Keratinocyte (primary cell): ENCODE results near the gene BSCL2.

Source experiments
- CTCF ChIP-seq, 3 experiments: IDR thresholded peaks in 1 of 3; conservative IDR thresholded peaks in 1 of 3; optimal IDR thresholded peaks in 1 of 3; 2 replicates in 2 of 3; 3 replicates in 1 of 3; pipeline versions ENCODE3 to v1.5.1; 2011; ENCODE audit warnings: low read length in 3 of 3, mild to moderate bottlenecking in 3 of 3, moderate library complexity in 2 of 3, control low read depth in 1 of 3, inconsistent platforms in 1 of 3; ENCODE audit not compliant: insufficient read depth in 2 of 3; ENCODE audit errors: extremely low read depth in 1 of 3
- EZH2 ChIP-seq: IDR thresholded peaks from one replicate; pipeline ENCODE4 v1.6.1; 2012; ENCODE audit warnings: inconsistent platforms, mild to moderate bottlenecking, low read length, moderate library complexity

- no peak for TF ChIP-seq CTCF (optimal IDR thresholded peaks at IDR 0.05 in 1 of 3, IDR thresholded peaks at IDR 0.05 in 1 of 3, conservative IDR thresholded peaks at IDR 0.05 in 1 of 3; ENCODE audit: extremely low read depth in 1 of 3, insufficient read depth in 2 of 3, low read length in 3 of 3)
- no peak for TF ChIP-seq EZH2
Measured at GRCh38 chr11:62689421-62690183, 17.6 kb downstream of the BSCL2 start, which contains the start of gene LRRN4CL.
